Posterior vena cava (tissue), 2 donors: Measurements from ENCODE around the gene BDH2. TPM values are rescaled to one million over a fixed set of nuclear protein-coding genes. Genes with fewer than 3 reads are reported as not detected.

Experiments used
- DNase-seq: peaks from one replicate; pipeline ENCODE4 v3.0.0-alpha.2; 2020; ENCODE audit warnings: low spot score
- intact Hi-C, 2 donors: fragments of 100-400 bp; cut with DNase I; formaldehyde crosslinking; loops; one replicate each; pipeline versions ENCODE4 v1.14.1 to v1.14.2; 2022 to 2023
- long read RNA-seq, 2 donors: library from polyadenylated mRNA; unstranded; transcript quantifications; one replicate each; pipeline ENCODE4 v2.0.0, GENCODE V29; 2020 to 2021
- total RNA-seq, 2 donors: library from RNA; stranded (reverse); fragmentation: NEBNext Ultra II Directional; extraction: Animal tissue kit (Norgen Biotek cat#: 25700); gene quantifications; one replicate each; pipeline ENCODE4 v1.2.1, GENCODE V29; 2021
- donor health status: DM: yes; HTN: yes; CAD: no.
- donor health status: DM: yes; HTN: yes; CAD: no.

The BDH2 gene
- total RNA-seq, result 10 to 100 TPM; 40.1 to 41.2 TPM
- long read RNA-seq, donor 1, transcript BDH2-201 (10 exons, 1,126 nt), result major isoform, 8 of 15 reads
- long read RNA-seq, donor 1, partial matches to known transcripts, result 1 of 15 reads
- long read RNA-seq, donor 1, other reads (novel, unspliced or antisense), result 1 of 15 reads
- long read RNA-seq, donor 2, transcript BDH2-204 (9 exons, 2,046 nt), result minor isoform, 7 of 59 reads
- long read RNA-seq, donor 2, transcript BDH2-201 (10 exons, 1,126 nt), result major isoform, 35 of 59 reads
- long read RNA-seq, donor 2, partial matches to known transcripts, result 3 of 59 reads
- long read RNA-seq, donor 2, other reads (novel, unspliced or antisense), result 11 of 59 reads

DNA sequence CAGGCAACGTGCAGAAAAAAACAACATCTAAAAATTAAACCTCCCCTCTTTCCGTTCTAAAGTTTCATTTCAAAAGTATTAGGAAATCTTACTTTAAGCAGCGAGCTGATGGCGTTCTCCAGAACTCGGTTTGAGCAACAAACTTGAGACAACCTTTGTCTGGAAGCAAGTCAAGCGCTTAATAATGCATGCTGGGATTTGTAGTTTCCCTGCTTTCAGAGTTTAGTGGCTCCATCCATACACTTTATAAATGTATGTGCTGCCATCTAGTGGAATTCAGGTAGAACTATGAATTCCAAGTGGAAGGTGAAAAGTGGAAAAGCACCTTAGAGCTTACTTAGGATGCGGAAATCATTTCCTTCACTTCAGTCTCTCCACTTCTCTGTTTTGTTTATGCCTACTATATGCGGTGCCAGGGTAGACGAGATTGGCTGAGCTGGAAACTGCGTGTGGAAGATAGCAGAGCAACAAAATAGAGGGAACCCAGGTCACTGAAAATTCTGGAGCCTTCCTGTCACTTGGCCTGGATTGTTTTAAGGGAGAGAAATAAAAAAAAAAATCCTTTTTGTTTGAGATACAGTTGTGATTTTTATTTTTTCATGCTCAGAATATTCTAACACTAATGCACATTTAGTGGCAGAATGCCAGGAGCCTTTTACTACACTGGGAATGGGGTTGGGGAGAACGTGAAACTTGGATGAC lies at the start of gene BDH2:
BDH2 (minus strand) TSS at position 144 of the 702 bp plus-strand sequence. CDS start 3,580 bp downstream, outside the sequence.
- intact Hi-C loops, result loop anchor here in 1 of 2 donors (10.0 kb wide), 1 partner anchor 55 kb away; no protein-coding TSS in a partner anchor
- DNase-seq, result no peak

GRCh38 chr4:103144926-103145325 lies 45.3 kb upstream of the BDH2 start:
- intact Hi-C loops, result no loop called here
- DNase-seq, result no peak

GRCh38 chr4:103137446-103137827 lies 37.8 kb upstream of the BDH2 start:
- DNase-seq, result no peak
- intact Hi-C loops, result no loop called here

GRCh38 chr4:103136671-103137445 lies 37.2 kb upstream of the BDH2 start:
- DNase-seq, result no peak
- intact Hi-C loops, result no loop called here

- intact Hi-C loops, result no loop called here
- no peak for DNase-seq
Observed at GRCh38 chr4:103129174-103129573, 29.5 kb upstream of the BDH2 start.

DNA sequence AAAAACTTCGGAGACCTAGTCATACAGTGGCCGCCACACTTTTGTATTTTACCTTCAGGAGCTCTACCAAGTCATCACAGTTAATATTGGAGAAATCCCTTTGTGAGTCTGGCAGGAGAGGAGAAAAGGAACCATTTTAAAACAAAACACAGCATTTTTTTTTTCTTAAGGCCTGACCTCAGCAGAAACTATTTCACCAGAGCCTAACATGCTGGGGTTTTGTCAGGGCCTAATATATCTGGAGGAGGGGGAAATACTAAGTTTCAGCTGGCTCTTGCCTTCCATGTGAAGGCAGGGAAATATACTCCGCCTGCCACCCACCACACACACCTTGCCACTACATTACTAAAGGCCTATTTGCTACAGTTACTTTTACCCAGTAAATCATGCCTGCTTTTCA lies 26.5 kb upstream of the BDH2 start:
- intact Hi-C loops, result no loop called here
- no peak for DNase-seq

- no peak for DNase-seq
- intact Hi-C loops, result no loop called here
Observed at GRCh38 chr4:103123114-103123513, 23.5 kb upstream of the BDH2 start.

DNA sequence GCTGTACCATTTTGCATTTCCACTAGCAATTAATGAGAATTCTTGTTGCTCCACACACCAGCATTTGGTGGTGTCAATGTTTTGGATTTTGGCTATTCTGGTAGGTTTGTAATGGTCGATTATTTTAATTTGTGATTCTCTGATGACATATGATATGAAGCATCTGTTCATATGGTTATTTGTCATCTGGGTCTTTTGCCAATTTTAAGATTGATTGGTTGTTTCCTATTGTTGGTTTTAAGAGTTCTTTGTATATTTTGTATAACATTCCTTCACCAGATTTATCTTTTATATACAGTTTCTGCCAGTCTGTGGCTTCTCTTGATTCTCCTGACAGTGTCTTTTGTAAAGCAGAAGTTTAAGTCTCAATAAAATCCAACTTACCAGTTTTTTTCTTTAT lies 18.5 kb upstream of the BDH2 start:
- intact Hi-C loops, result no loop called here
- DNase-seq, result no peak

- DNase-seq, result no peak
Observed at GRCh38 chr4:103111598-103111997, 12.0 kb upstream of the BDH2 start.

DNA sequence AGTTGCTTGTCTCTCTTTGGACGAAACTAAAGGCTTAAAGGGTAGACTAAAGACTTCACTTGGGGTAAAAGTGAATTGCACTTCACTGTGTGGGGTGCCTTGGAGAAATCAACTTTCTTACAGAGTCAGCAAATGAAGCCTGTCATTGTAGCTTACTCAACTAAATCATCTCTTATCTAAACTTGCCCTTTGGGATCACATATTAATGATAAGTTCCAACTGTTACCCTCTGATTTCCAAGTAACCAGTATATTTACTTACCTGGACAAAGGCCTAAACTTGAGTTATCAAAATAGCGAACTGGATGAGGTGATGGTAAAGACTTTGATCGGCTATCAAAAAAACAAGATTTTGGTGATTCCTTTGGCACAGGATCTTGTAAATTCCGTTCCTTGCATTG lies 8.9 kb upstream of the BDH2 start:
- DNase-seq, result no peak
- intact Hi-C loops, result loop anchor here in 1 of 2 donors (10.0 kb wide), 1 partner anchor 64 kb away; no protein-coding TSS in a partner anchor

More at GRCh38 chr4:103111598-103111997, 12.0 kb upstream of the BDH2 start:
- intact Hi-C loops, result no loop called here

DNA sequence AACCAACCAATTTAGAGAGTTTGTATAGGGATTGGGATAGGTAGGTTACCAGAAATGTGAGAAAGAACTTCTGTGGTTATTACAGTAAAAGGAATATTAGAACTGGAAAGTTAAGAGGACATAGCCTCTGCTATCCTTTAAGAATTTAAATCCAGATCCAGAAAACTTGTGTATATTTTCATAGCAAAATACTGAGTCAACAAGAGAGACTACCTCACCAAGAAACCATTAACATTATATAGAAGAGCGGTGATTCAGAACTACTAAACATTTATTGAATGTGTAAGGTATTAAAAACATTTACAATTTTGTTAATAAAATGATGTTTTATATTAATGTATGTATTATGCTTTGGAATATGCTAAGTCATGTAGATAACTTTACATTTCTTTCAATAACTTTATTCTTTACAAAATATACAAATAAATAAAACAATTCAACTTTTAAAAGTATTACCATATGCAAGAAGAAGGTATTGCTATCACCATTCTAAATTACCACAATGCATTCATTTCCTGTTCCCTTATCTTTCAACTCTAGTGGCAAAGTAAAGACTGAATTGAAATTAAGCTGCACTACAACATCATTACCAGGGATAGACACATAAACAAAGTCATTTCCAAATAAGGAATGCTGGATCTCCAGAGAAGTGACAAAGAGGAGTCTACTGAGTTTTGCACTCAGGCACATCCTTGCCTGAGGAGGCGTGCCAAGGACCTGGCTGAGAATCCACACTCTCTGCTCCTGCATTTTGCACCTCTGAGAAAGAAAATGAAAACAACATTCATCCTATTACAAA lies 6.1 kb upstream of the BDH2 start:
- intact Hi-C loops, result loop anchor here in 1 of 2 donors (10.0 kb wide), 1 partner anchor 61 kb away; no protein-coding TSS in a partner anchor
- DNase-seq, result no peak

GRCh38 chr4:103104886-103105285 lies 5.3 kb upstream of the BDH2 start:
- intact Hi-C loops, result loop anchor here in 1 of 2 donors (10.0 kb wide), 1 partner anchor 60 kb away; no protein-coding TSS in a partner anchor
- no peak for DNase-seq

GRCh38 chr4:103100691-103101090 lies 1.1 kb upstream of the BDH2 start:
- DNase-seq, result no peak
- intact Hi-C loops, result loop anchor here in 1 of 2 donors (10.0 kb wide), 1 partner anchor 56 kb away; no protein-coding TSS in a partner anchor

DNA sequence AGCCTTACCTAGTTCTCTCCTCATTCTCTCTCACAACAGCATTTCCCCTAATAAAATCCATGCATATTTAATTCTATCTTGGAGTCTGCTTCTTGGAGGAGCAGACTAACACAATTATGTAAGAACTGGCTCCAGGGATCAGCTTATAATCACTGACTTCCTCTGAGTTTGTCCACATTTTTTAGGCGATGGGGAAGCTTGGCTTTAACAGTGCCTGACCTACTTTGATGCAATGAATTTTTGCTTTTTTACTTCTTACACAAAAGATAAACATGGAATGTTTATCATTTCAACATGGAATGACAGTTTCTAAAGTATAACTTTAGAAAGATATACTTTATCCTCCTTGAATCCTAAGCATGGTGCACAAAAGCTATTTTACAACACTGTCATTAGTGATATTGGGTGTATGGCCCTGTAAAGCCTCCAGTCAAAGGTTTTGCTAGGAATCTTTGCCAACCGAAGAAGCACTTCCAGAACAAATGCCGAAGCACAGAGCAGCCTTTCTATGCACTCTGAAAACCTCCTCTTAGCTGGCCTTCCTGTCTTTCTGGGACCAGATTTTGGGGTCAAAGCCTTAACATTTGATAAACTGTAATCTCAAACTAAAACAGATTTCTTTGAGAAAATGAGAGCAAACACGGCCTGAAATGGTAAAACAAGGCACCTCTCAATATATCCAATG lies 736 bp downstream of the BDH2 start:
- intact Hi-C loops, result no loop called here
- DNase-seq, result no peak

GRCh38 chr4:103098341-103098740 lies 1.3 kb downstream of the BDH2 start:
- DNase-seq, result no peak
- intact Hi-C loops, result no loop called here

DNA sequence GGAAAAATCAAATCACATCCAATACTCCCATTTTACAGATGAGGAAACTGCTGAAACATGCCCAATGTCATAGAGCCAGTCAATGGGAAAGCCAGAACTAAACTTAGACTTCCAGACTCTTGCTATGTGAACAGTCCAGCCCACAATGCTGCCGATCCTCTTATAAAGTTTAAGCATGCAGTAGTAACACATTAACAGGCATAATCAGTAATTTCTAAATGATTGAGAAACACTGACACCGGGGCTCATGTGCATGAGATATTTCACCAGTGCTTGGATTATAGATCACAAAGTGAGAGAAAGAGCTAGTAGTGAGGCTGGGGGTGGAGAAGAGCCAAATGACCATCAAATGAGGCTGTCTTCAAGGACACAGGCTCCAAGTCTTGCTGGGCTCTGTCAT lies 2.5 kb downstream of the BDH2 start:
- intact Hi-C loops, result no loop called here
- no peak for DNase-seq

GRCh38 chr4:103095080-103095479 lies 4.6 kb downstream of the BDH2 start:
- intact Hi-C loops, result no loop called here

GRCh38 chr4:103092245-103092644 lies 7.4 kb downstream of the BDH2 start:
- no peak for DNase-seq
- intact Hi-C loops, result no loop called here

More at GRCh38 chr4:103095080-103095479, 4.6 kb downstream of the BDH2 start:
- no peak for DNase-seq
